NCI-H446 treated with DMSO at 0.1 percent for 48 hours (cell line): ENCODE measurements around the gene LRP2.

Source experiments
- DNase-seq: peaks from one replicate; lab custom pipeline; 2025; lab: John Stamatoyannopoulos, UW

Gene LRP2

GRCh38 chr2:169090133-169090820 is 272.1 kb downstream of the LRP2 start:
- DNase-seq, result no peak

GRCh38 chr2:169089182-169089581 is 273.2 kb downstream of the LRP2 start:
- no peak for DNase-seq

- no peak for DNase-seq
Measured at GRCh38 chr2:169087757-169088379, 274.5 kb downstream of the LRP2 start.

- DNase-seq, result no peak
Measured at GRCh38 chr2:169086893-169087467, 275.4 kb downstream of the LRP2 start.

- no peak for DNase-seq
Measured at GRCh38 chr2:169082995-169083394, 279.3 kb downstream of the LRP2 start.

GRCh38 chr2:169081551-169081950 is 280.8 kb downstream of the LRP2 start:
- DNase-seq, result no peak

- DNase-seq, result no peak
Measured at GRCh38 chr2:169080250-169081069, 281.9 kb downstream of the LRP2 start.

GRCh38 chr2:169077674-169078240 is 284.6 kb downstream of the LRP2 start:
- DNase-seq, result no peak
